Superior temporal gyrus (tissue), 1 donor: ENCODE measurements around the gene PNMA1.
"Not testable (repeated sequence)": the region's sequence is repeated elsewhere in the genome, so short reads cannot be mapped to it uniquely, and the experiment has no call there.

Experiments
- DNase-seq: peaks from one replicate; pipeline ENCODE4 v3.0.0-alpha.2; 2016; ENCODE audit errors: extremely low spot score

PNMA1 gene

GRCh38 chr14:73717711-73718417, 3.7 kb upstream of the PNMA1 start:
- no peak for DNase-seq

- DNase-seq, result no peak
Measured at GRCh38 chr14:73717266-73717665, 3.1 kb upstream of the PNMA1 start.

DNA sequence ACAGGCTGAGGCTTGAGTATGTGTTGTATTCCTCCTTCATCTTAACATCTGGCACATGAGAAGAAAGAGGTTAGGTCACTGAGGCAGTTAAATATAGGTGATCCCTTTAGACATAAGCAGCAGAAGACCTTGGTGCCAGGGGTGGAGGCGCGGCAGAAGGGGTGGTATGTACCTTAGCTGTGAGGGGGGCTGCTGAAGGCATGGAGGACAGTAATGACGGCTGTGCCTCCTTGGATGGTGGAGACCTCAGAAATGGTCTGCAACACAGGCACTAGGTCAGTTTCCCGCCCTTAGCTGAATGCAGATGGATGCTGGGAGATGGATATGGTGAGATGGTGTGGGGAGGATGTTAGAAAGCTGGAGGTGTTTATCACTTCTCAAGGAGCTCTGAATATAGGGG, 1.5 kb upstream of the PNMA1 start:
- no peak for DNase-seq

DNA sequence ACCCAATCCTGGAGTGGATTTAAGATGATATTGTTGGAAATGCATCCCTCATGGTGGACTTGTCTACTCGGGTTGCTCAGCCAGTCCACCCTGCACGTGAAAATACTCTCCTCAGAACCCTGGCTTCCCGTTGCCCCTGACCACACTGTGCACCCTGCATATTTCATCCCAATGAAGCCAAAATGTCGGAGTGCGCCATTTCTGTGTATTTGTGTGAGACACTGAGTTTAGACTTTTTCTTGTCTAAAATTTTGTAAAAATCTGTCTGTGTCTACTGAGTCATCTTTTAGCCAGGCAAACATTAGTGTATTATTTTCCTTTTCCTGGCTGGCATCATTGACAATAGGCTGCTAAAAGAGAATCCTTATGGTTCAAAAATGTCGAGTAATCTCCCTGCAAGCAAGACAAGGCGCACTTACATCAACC, 485 bp upstream of the PNMA1 start:
- DNase-seq, result no peak

- DNase-seq, result peak; percentile 67
Measured at GRCh38 chr14:73713206-73713802, 880 bp downstream of the PNMA1 start.

GRCh38 chr14:73712540-73713180, 1.5 kb downstream of the PNMA1 start:
- DNase-seq, result peak; percentile 53

DNA sequence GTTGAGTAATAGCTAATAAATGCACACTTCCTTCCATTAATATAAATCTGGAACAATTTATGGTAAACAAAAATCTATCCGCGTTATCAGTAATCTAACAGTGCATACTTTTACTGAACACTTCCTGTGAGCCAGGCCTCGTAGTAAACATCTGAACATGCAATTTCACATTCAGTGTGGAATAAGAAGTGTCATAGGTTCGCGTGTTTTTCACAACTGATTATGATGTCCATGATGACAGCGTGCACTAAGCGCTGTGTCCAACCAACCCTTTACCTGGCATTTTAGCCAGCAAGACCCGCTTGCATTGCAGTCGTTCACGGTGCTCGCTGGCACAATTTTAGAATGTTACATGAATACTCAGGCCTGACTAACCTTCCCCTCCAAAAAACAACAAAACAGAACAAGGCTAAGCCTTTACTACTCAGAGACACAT, 2.1 kb downstream of the PNMA1 start:
- no peak for DNase-seq

GRCh38 chr14:73710737-73711136, 3.4 kb downstream of the PNMA1 start:
- no peak for DNase-seq

DNA sequence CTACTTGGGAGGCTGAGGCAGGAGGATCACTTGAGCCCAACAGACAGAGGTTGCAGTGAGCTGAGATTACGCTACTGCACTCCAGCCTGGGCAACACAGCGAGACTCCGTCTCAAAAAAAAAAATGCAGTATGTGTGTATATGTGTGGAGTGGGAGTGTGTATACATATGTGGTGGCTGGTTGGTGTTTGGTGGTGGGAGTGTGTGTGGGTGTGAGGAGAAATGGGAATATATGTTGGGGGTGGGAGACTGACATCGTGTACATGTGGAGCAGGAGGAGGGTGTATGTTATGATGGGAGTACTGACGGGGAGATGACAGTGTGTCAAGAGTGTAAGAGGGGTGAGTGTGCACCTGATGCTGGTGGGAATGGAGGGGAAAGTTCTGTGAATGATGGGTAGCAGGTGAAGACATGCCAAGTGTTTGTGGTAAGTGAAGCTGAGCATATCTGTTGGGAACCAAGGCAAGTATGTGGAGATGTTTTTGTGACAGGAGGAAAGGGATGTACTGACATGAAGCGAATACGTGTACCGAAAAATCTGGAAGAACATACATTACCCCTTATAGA, 4.2 kb downstream of the PNMA1 start:
- no peak for DNase-seq

DNA sequence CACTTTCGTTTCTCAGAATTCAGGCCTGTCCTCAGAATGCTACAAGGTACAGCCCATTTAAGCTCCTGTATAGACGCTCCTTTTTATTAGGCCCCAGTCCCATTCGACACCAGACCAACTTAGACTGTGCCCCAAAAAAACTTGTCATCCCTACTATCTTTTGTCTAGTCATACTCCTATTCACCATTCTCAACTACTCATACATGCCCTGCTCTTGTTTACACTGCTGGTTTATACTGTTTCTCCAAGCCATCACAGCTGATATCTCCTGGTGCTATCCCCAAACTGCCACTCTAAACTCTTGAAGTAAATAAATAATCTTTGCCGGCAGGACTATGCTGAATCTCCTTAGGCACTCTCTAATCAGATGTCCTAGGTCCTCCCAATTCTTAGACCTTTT, 6.1 kb downstream of the PNMA1 start:
- DNase-seq, result not testable (repeated sequence)

- DNase-seq, result no peak
Measured at GRCh38 chr14:73700325-73700724, 13.9 kb downstream of the PNMA1 start.

- no peak for DNase-seq
Measured at GRCh38 chr14:73696466-73697400, 17.5 kb downstream of the PNMA1 start.

DNA sequence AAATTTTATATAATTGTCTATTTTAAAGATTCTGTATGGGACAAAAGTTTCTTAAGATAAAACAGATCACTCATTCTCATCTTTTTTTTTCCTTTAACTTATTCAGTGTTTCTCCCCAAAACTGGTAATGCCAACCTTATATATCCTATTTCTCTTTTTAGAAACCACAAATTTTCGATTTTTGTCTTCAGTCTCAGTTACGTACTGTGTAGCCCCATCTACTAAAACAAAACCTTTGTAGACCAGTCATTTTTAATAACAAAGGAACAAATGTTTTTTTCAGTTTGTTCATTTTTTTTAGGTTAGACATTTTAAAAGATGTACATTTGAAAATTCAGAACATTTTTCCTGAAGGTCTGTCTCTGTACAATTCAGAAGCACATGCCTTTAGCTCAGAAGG, 18.2 kb downstream of the PNMA1 start:
- peak; percentile 8 for DNase-seq

- no peak for DNase-seq
Measured at GRCh38 chr14:73695082-73695481, 19.1 kb downstream of the PNMA1 start.

GRCh38 chr14:73694083-73694482, 20.1 kb downstream of the PNMA1 start:
- no peak for DNase-seq

DNA sequence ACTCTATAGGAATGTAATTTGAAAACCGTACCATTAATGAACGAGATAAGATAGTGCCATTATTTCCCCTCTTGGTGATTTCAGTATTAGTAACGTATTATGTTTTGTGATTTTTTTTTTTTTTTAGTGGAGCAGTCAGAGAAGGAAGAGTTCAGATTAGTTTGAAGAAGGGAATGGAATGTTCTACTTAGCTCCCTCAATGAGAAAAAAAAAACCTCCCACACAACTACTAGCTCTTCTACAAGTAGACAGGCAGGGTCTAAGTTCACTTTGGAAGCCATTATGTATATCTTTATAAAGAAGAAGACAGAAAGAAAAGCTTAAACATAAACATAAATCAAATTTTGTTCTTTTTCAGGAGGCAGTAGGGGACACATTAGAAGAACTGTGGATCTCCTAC, 27.3 kb downstream of the PNMA1 start:
- no peak for DNase-seq

- DNase-seq, result no peak
Measured at GRCh38 chr14:73685328-73685727, 28.9 kb downstream of the PNMA1 start.

DNA sequence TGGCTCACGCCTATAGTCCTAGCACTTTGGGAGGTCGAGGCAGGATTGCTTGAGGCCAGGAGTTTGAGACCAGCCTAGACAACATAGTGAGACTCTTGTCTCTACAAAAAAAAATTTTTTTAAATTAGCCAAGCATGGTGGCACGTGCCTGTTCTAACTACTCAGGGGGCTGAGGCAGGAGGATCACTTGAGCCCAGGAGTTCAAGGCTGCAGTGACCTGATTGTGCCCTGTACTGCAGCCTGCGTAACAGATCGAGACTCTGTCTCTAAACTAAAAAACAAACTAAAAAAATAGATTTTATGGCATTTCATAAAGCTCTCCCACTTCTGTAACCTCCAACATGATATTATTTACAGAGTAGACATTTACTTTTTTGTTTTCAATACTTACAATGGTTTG, 29.6 kb downstream of the PNMA1 start:
- DNase-seq, result no peak

- no peak for DNase-seq
Measured at GRCh38 chr14:73680821-73681220, 33.4 kb downstream of the PNMA1 start.

DNA sequence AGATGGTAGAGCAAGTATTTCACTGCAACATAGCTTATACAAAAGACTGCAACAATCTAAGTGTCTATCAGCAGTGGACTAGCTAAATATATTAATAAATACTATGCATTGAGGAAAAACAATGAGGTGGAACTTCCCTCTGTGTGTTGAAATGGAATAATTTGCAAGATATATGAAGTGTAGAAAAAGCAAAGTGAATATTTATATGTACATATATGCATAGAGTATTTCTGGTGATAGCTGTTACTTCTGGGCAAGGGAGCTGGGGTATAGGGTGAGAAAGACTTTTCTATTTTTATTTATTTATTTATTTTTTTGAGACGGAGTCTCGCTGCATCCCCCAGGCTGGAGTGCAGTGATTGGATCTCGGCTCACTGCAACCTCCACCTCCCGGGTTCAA, 35.5 kb downstream of the PNMA1 start:
- no peak for DNase-seq

DNA sequence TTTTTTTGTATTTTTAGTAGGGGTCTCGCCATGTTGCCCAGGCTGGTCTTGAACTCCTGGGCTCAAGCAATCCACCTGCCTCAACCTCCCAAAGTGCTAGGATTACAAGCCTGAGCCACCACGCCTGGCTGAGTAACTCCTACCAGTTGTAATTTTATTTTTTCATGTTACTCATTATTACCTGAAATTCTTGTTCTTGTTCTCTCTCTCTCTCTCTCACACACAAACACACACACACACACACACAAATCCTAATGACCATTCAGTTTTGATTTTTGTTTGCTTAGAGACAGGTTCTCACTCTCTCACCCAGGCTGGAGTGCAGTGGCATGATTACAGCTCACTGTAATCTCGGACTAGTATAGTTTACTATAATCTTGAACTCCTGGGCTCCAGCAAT, 39.2 kb downstream of the PNMA1 start:
- DNase-seq, result no peak

DNA sequence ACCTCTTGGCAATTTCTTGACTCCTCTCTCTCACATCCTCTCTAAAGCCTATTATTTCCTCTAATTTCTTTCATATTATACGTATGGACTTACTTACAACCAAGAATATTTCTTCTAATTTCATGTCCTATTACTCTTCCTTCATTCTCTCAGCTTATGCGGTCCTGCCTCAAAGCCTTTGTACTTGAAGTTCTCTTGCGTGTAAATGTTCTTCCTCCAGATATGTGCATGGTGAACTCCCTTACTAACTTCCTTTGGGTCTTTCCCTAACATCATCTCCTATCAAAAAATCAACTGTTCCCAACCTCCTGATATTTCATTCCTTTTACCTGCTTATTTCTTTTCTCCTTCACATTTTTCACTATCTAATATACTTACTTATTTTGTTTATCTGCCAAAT, 46.3 kb downstream of the PNMA1 start:
- no peak for DNase-seq
